PC-3 (cell line): ENCODE data around the gene MDC1.

Experiments used
- CTCF ChIP-seq: fragments of 300-600 bp; sonication (generic); conservative IDR thresholded peaks from 2 replicates; pipeline ENCODE4 v1.5.1; 2017; ENCODE audit warnings: antibody characterized with exemption, low read depth, mild to moderate bottlenecking, low read length
- EZH2 ChIP-seq: fragments of 300-600 bp; sonication (generic); IDR thresholded peaks from one replicate; pipeline ENCODE4 v1.6.1; 2017; ENCODE audit warnings: antibody characterized with exemption, mild to moderate bottlenecking, low read length; ENCODE audit not compliant: unreplicated experiment
- EZH2phosphoT487 ChIP-seq: fragments of 300-600 bp; sonication (generic); IDR thresholded peaks from 2 replicates; pipeline ENCODE4 v1.6.1; 2018; ENCODE audit warnings: mild to moderate bottlenecking, antibody characterized with exemption, low read length, borderline replicate concordance

GRCh38 chr6:30685157-30686008 is 31.7 kb downstream of the MDC1 start:
- TF ChIP-seq EZH2 (no peak), CTCF (peak; percentile 30; the same call in 1 of the 2 replicates), EZH2phosphoT487 (no peak)
